Hepatocyte (in vitro differentiated cells): ENCODE results near the gene SMAP2. TPM values are rescaled to one million over a fixed set of nuclear protein-coding genes. Genes with fewer than 3 reads are reported as not detected.

Source experiments
- DNase-seq: peaks from one replicate; pipeline ENCODE4 v3.0.0-alpha.2; 2016; ENCODE audit warnings: low spot score
- H2AFZ ChIP-seq: fragments of 200-600 bp; sonication (generic); 2 replicates; pipeline ENCODE4 v1.6.0; 2016; ENCODE audit warnings: antibody characterized with exemption, mild to moderate bottlenecking
- H3K27ac ChIP-seq: fragments of 200-600 bp; sonication (generic); 2 replicates; pipeline ENCODE4 v1.5.1; 2016; ENCODE audit warnings: mild to moderate bottlenecking
- H3K27me3 ChIP-seq: fragments of 200-600 bp; sonication (generic); 2 replicates; pipeline ENCODE4 v1.6.1; 2016
- H3K36me3 ChIP-seq: fragments of 200-600 bp; sonication (generic); replicated peaks from 2 replicates; pipeline ENCODE4 v1.5.1; 2016; ENCODE audit warnings: low read depth; ENCODE audit not compliant: insufficient read depth
- H3K4me1 ChIP-seq: fragments of 200-600 bp; sonication (generic); 2 replicates; pipeline ENCODE4 v1.5.1; 2016; ENCODE audit warnings: mild to moderate bottlenecking, moderate library complexity; ENCODE audit not compliant: insufficient read depth
- H3K4me2 ChIP-seq: fragments of 200-600 bp; sonication (generic); 2 replicates; pipeline ENCODE4 v1.6.0; 2016
- H3K4me3 ChIP-seq: fragments of 200-600 bp; sonication (generic); 2 replicates; pipeline ENCODE4 v1.5.1; 2016; ENCODE audit warnings: mild to moderate bottlenecking
- H3K79me2 ChIP-seq: fragments of 200-600 bp; sonication (generic); 2 replicates; pipeline ENCODE4 v1.6.0; 2017; ENCODE audit warnings: mild to moderate bottlenecking
- H3K9me2 ChIP-seq: fragments of 200-600 bp; sonication (generic); replicated peaks from 2 replicates; pipeline ENCODE4 v1.6.0; 2017; ENCODE audit warnings: mild to moderate bottlenecking; ENCODE audit not compliant: insufficient read depth
- H3K9me3 ChIP-seq: fragments of 200-600 bp; sonication (generic); 2 replicates; pipeline ENCODE4 v1.5.1; 2016; ENCODE audit warnings: low read depth, mild to moderate bottlenecking
- H4K20me1 ChIP-seq: fragments of 200-600 bp; sonication (generic); 2 replicates; pipeline ENCODE4 v1.6.0; 2016; ENCODE audit warnings: mild to moderate bottlenecking; ENCODE audit not compliant: insufficient read depth, poor library complexity, severe bottlenecking
- EZH2 ChIP-seq: fragments of 200-600 bp; sonication (generic); IDR thresholded peaks from 2 replicates; pipeline ENCODE4 v1.6.1; 2016; ENCODE audit warnings: antibody characterized with exemption, mild to moderate bottlenecking, borderline replicate concordance
- EZH2phosphoT487 ChIP-seq: fragments of 200-600 bp; sonication (generic); IDR thresholded peaks from one replicate; pipeline ENCODE4 v1.6.1; 2018; ENCODE audit warnings: antibody characterized with exemption, mild to moderate bottlenecking, low read depth, moderate library complexity; ENCODE audit not compliant: unreplicated experiment, severe bottlenecking
- WGBS: methylation state at CpG from one replicate; pipeline ENCODE4 v1.1.6; 2016; ENCODE audit warnings: low lambda C conversion rate; ENCODE audit errors: missing lambda C conversion rate; 5-methylcytosine and 5-hydroxymethylcytosine counted together
- polyA plus RNA-seq: library from polyadenylated mRNA; unstranded; fragments of >200 nt; fragmentation: Nextera tagmentation; extraction: Ambion mirVana; gene quantifications from 2 replicates; pipeline ENCODE4 v1.2.1, GENCODE V29; 2016
- total RNA-seq: library from RNA; depleted of rRNA; stranded (reverse); fragments of >200 nt; gene quantifications from 2 replicates; pipeline ENCODE4 v1.2.3, GENCODE V29; 2014
- TF ChIP-seq, protein P1 (sequence below): fragments of 200-600 bp; sonication (generic); IDR thresholded peaks from 2 replicates; pipeline ENCODE4 v1.5.1; 2016; ENCODE audit warnings: antibody characterized with exemption, mild to moderate bottlenecking; ENCODE audit not compliant: poor library complexity

Gene SMAP2
- total and polyA plus RNA-seq, 2 experiments from 2014 or later: 22.9 to 23.1 TPM

DNA sequence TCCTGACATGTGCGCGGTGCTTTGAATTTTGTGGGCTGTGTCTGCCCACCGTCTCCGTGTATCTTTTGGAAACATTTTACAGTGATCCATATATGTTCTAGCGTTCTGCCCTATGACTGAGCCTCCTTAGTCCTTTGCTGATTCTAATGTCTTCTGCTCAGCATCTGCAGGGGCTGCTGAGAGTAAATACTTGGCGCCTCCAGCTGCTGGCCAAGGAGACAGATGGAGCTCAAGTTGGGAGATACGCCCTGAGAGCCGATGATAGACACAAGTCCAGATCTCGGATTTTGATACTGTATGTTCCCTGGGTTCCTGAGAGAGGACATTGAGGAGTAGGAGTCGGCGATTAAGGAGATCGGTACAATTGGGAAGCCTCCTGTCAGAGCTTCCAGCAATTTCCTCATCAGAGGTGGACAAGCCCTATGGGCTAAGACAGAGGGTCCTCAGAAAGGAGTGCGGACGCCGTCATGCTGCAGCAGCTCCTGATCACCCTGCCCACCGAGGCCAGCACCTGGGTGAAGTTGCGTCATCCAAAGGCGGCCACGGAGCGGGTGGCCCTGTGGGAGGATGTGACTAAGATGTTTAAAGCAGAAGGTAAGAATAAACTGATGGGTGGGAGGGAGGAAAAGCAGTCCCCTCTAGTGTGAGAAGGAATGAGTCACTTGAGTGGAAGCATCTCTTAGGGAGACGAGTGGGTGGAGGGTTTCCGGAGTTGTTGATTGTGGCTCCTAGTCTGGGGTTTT lies 77.1 kb downstream of the SMAP2 start:
- TF ChIP-seq EZH2phosphoT487 (no peak), EZH2 (no peak)
- TF ChIP-seq, protein P1, sequence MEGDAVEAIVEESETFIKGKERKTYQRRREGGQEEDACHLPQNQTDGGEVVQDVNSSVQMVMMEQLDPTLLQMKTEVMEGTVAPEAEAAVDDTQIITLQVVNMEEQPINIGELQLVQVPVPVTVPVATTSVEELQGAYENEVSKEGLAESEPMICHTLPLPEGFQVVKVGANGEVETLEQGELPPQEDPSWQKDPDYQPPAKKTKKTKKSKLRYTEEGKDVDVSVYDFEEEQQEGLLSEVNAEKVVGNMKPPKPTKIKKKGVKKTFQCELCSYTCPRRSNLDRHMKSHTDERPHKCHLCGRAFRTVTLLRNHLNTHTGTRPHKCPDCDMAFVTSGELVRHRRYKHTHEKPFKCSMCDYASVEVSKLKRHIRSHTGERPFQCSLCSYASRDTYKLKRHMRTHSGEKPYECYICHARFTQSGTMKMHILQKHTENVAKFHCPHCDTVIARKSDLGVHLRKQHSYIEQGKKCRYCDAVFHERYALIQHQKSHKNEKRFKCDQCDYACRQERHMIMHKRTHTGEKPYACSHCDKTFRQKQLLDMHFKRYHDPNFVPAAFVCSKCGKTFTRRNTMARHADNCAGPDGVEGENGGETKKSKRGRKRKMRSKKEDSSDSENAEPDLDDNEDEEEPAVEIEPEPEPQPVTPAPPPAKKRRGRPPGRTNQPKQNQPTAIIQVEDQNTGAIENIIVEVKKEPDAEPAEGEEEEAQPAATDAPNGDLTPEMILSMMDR: no peak
- peak; percentile 37 for DNase-seq

DNA sequence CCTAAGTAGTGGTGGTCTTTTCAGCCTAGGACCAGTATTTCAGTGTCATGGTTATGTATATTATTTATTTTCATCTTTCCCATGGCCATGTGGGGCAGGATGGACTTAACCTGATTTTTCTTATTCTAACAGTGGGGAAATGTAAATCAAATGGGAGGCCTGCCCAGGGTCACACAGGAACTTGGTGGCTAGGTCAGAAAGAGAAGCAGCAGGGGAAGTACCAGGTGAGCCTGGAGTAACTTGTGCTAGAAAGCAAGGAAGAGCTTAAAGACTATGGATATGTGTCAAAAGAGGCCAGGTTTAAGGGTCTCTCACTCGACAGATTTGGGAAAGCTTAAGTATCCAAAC lies 77.7 kb downstream of the SMAP2 start:
- WGBS: 76% methylated on average over 1 of the region's 1 CpG
- TF ChIP-seq EZH2 (no peak), EZH2phosphoT487 (no peak)
- TF ChIP-seq, protein P1: no peak
- H3K9me2 ChIP-seq: no peaks in the 10 kb centered on the region
- H3K27me3 ChIP-seq: no peaks in the 10 kb centered on the region
- peak overlapping the region; percentile 98 for H2AFZ ChIP-seq
- H3K36me3 ChIP-seq: no peaks in the 10 kb centered on the region
- no peak for DNase-seq
- H3K27ac ChIP-seq: peak overlapping the region; percentile 85
- H4K20me1 ChIP-seq: no peaks in the 10 kb centered on the region
- H3K9me3 ChIP-seq: peaks cover 21% of the 10 kb centered on the region
- no peaks in the 10 kb centered on the region for H3K4me1 ChIP-seq
- H3K4me3 ChIP-seq: peak overlapping the region; percentile 79
- H3K4me2 ChIP-seq: peak overlapping the region; percentile 90
- peaks cover 4% of the 10 kb centered on the region for H3K79me2 ChIP-seq

More for the DNA sequence above, 77.1 kb downstream of the SMAP2 start:
- Histone ChIP-seq H4K20me1 (no peaks in the 10 kb centered on the region), H2AFZ (peak overlapping the region; percentile 98), H3K27me3 (no peaks in the 10 kb centered on the region), H3K4me2 (peak overlapping the region; percentile 90), H3K36me3 (no peaks in the 10 kb centered on the region), H3K9me3 (peaks cover 15% of the 10 kb centered on the region), H3K27ac (peak overlapping the region; percentile 85), H3K9me2 (no peaks in the 10 kb centered on the region), H3K4me1 (no peaks in the 10 kb centered on the region), H3K4me3 (peak overlapping the region; percentile 79), H3K79me2 (peaks cover 4% of the 10 kb centered on the region)
- 14% methylated on average over 22 of the region's 22 CpGs for WGBS

DNA sequence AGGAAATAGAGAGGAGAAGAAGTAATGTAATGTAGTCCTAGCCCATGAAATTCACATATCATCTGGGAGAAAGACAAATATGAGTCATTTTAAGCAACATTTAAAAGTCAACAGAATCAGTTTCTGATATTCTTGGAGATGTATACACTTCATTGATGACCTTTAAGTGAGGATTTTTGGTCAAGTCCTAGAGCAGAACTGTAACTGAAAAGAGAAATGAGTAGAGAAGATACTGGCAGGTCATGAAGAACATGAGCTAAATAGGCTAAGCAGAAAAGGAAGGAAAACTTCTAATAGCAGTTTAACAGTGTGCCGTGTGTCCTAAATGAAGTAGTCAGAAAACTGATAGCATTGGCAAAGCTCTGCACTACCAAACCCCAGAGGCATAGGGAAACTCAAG lies 81.3 kb downstream of the SMAP2 start:
- no peaks in the 10 kb centered on the region for H4K20me1 ChIP-seq

More for the DNA sequence above, 81.3 kb downstream of the SMAP2 start:
- H3K79me2 ChIP-seq: peaks cover 4% of the 10 kb centered on the region
- no peaks in the 10 kb centered on the region for H3K4me1 ChIP-seq
- H3K27me3 ChIP-seq: no peaks in the 10 kb centered on the region
- H3K4me2 ChIP-seq: no peak overlapping the region
- H2AFZ ChIP-seq: no peak overlapping the region
- no peaks in the 10 kb centered on the region for H3K9me2 ChIP-seq
- TF ChIP-seq, protein P1: no peak
- no peak for TF ChIP-seq EZH2
- no peak for TF ChIP-seq EZH2phosphoT487
- H3K9me3 ChIP-seq: peaks cover 51% of the 10 kb centered on the region
- H3K4me3 ChIP-seq: no peak overlapping the region
- DNase-seq: no peak
- WGBS: 100% methylated on average over 1 of the region's 1 CpG
- no peak overlapping the region for H3K27ac ChIP-seq
- no peaks in the 10 kb centered on the region for H3K36me3 ChIP-seq
